ENCODE results near the gene USP6NL. TPM values are rescaled to one million over a fixed set of nuclear protein-coding genes. Genes with fewer than 3 reads are reported as not detected.

Gene USP6NL
- total RNA-seq, 1 experiment from 2014 or later = 22.1 TPM

DNA sequence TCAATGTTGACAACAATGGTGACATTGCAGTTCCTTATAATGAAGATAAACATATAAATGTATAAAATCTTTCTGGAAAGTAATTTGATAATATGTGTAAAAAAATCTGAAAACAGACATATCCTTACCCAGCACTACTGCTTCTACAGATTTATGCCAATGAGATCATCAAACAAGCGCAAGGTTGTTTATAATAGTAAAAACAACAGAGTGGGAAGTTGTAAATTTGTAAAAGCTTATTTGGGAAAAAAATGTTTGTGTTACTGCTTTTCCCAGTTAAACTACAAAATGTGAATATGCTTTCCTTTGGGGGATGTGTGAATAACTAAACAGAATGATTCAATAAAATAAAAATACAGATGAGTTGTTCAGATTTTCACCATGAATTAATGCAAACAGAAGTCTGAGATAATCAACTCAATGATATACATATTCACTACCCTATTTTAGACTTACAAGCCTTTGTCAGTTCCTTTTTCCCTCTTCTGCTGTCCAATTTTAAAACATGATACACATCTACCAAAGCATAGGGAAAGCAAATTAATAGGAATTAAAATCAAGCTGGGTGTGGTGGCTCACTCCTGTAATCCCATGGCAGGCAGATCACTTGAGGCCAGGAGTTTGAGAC, 82.1 kb downstream of the USP6NL start:
- no peak overlapping the region for H3K4me3 ChIP-seq
- no peak overlapping the region for H2AFZ ChIP-seq
- H3K79me2 ChIP-seq (ENCODE audit: low read depth) = 0 out of 2 replicates have a peak, but pooled peaks cover 26% of the 10 kb centered on the region
- H4K20me1 ChIP-seq (ENCODE audit: insufficient read depth) = no peaks in the 10 kb centered on the region; the same call in 1 of the 2 replicates
- no peaks in the 10 kb centered on the region for H3K27me3 ChIP-seq (ENCODE audit: insufficient read depth, low read depth)
- H3K4me1 ChIP-seq (replicated peaks; ENCODE audit: insufficient read depth) = no peaks in the 10 kb centered on the region
- H3K27ac ChIP-seq = no peak overlapping the region
- DNase-seq = no peak
- no peaks in the 10 kb centered on the region for H3F3A ChIP-seq (ENCODE audit: insufficient read depth, low read depth)
- intact Hi-C loops (cut with micrococcal nuclease; ENCODE audit: unreplicated experiment) = no loop called here
- H3K9me3 ChIP-seq (ENCODE audit: insufficient read depth, low read depth) = no peaks in the 10 kb centered on the region
- no peak overlapping the region for H3K4me2 ChIP-seq
- ChIA-PET POLR2A (ENCODE audit: unreplicated experiment) (no interaction called here), CTCF (no interaction called here)
- no peak for TF ChIP-seq EZH2 (IDR thresholded peaks at IDR 0.05; ENCODE audit: low read depth)
- TF ChIP-seq, protein P1, sequence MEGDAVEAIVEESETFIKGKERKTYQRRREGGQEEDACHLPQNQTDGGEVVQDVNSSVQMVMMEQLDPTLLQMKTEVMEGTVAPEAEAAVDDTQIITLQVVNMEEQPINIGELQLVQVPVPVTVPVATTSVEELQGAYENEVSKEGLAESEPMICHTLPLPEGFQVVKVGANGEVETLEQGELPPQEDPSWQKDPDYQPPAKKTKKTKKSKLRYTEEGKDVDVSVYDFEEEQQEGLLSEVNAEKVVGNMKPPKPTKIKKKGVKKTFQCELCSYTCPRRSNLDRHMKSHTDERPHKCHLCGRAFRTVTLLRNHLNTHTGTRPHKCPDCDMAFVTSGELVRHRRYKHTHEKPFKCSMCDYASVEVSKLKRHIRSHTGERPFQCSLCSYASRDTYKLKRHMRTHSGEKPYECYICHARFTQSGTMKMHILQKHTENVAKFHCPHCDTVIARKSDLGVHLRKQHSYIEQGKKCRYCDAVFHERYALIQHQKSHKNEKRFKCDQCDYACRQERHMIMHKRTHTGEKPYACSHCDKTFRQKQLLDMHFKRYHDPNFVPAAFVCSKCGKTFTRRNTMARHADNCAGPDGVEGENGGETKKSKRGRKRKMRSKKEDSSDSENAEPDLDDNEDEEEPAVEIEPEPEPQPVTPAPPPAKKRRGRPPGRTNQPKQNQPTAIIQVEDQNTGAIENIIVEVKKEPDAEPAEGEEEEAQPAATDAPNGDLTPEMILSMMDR (conservative IDR thresholded peaks at IDR 0.05) = no peak
- no TSS peak for BruUV-seq (replicated peaks)
- no peaks in the 10 kb centered on the region for H3K36me3 ChIP-seq (ENCODE audit: low read depth)
- H3K9me2 ChIP-seq (ENCODE audit: insufficient read depth) = no peaks in the 10 kb centered on the region

DNA sequence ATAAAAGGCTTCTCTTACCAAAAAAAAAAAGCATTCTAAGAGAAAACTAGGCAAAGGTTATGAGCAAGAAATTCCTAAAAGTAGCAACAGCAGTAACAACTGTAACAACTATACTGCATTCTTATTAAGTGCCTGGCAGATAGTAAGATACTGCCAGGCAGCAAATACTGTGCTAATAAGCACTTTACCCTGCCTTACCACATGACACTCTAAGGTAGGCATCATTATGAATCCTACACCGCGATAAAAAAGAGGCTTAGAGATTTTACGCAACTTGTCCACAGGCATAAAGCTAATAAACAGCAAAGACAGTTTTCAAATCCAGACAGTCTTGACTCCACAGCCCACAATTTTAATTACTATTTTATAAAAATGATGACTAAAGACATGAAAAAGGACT, 83.2 kb downstream of the USP6NL start:
- no peaks in the 10 kb centered on the region; the same call in 1 of the 2 replicates for H4K20me1 ChIP-seq (ENCODE audit: insufficient read depth)
- H3F3A ChIP-seq (ENCODE audit: insufficient read depth, low read depth) = no peaks in the 10 kb centered on the region
- no peaks in the 10 kb centered on the region for H3K27me3 ChIP-seq (ENCODE audit: insufficient read depth, low read depth)
- no peaks in the 10 kb centered on the region for H3K4me1 ChIP-seq (replicated peaks; ENCODE audit: insufficient read depth)
- no TSS peak for BruUV-seq (replicated peaks)
- no peak for DNase-seq
- no peak overlapping the region for H3K4me2 ChIP-seq
- ChIA-PET CTCF (no interaction called here), POLR2A (ENCODE audit: unreplicated experiment) (no interaction called here)
- intact Hi-C loops (cut with micrococcal nuclease; ENCODE audit: unreplicated experiment) = no loop called here
- H3K4me3 ChIP-seq = no peak overlapping the region
- H3K79me2 ChIP-seq (ENCODE audit: low read depth) = 0 out of 2 replicates have a peak, but pooled peaks cover 20% of the 10 kb centered on the region
- H3K9me2 ChIP-seq (ENCODE audit: insufficient read depth) = no peaks in the 10 kb centered on the region
- H3K27ac ChIP-seq = no peak overlapping the region
- H2AFZ ChIP-seq = no peak overlapping the region
- TF ChIP-seq, protein P1 (conservative IDR thresholded peaks at IDR 0.05) = no peak
- no peak for TF ChIP-seq EZH2 (IDR thresholded peaks at IDR 0.05; ENCODE audit: low read depth)
- H3K9me3 ChIP-seq (ENCODE audit: insufficient read depth, low read depth) = no peaks in the 10 kb centered on the region
- no peaks in the 10 kb centered on the region for H3K36me3 ChIP-seq (ENCODE audit: low read depth)

DNA sequence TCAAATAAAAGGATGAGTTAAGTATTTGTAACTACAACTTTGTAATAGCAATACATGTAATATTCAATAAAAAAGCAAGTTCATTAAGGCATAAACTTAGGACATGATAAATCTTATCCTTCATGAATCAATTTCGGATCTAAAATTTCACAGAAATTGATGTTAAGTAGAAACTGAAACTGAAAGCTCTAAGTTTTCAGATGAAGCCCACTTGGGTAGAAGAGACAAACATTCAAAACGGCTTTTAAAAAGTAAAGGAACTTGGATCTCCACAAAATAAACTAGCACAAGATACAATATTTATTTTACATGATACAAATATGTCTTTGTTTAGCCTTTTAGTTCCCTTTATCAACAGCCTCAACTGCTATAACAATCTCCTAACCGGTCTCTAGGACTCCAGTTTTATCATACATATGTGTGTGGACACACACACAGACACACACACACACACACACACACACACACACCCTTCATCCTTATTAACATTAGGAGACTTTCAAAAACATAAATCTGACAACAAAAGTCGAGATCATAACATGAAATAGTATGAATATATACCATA, 83.7 kb downstream of the USP6NL start:
- Histone ChIP-seq H3K27ac (no peak overlapping the region), H3K9me3 (ENCODE audit: insufficient read depth, low read depth) (no peaks in the 10 kb centered on the region), H4K20me1 (ENCODE audit: insufficient read depth) (no peaks in the 10 kb centered on the region; the same call in 1 of the 2 replicates), H3K4me1 (replicated peaks; ENCODE audit: insufficient read depth) (no peaks in the 10 kb centered on the region), H2AFZ (no peak overlapping the region), H3K4me2 (no peak overlapping the region), H3K9me2 (ENCODE audit: insufficient read depth) (no peaks in the 10 kb centered on the region), H3K4me3 (no peak overlapping the region), H3F3A (ENCODE audit: insufficient read depth, low read depth) (no peaks in the 10 kb centered on the region), H3K79me2 (ENCODE audit: low read depth) (0 out of 2 replicates have a peak, but pooled peaks cover 15% of the 10 kb centered on the region), H3K36me3 (ENCODE audit: low read depth) (no peaks in the 10 kb centered on the region), H3K27me3 (ENCODE audit: insufficient read depth, low read depth) (no peaks in the 10 kb centered on the region)
- no peak for DNase-seq
- intact Hi-C loops (cut with micrococcal nuclease; ENCODE audit: unreplicated experiment) = no loop called here
- TF ChIP-seq, protein P1 (conservative IDR thresholded peaks at IDR 0.05) = no peak
- no peak for TF ChIP-seq EZH2 (IDR thresholded peaks at IDR 0.05; ENCODE audit: low read depth)
- POLR2A ChIA-PET (ENCODE audit: unreplicated experiment) = interaction anchor here (0.5 kb wide), 1 partner anchor 21 kb away, joined by 3 read pairs; no protein-coding TSS in a partner anchor
- no TSS peak for BruUV-seq (replicated peaks)
- CTCF ChIA-PET = no interaction called here
